Stomach (tissue), 9 donors: Measurements from ENCODE around the gene ZNF827. TPM values are rescaled to one million over a fixed set of nuclear protein-coding genes. Genes with fewer than 3 reads are reported as not detected.
A peak's percentile ranks its signal among the peaks of the same experiment; 100 is the strongest.

Experiments
- DNase-seq, 2 donors: peaks; one replicate each; pipeline versions ENCODE4 v3.0.0 to v3.0.0-alpha.2; 2013 to 2019
- H3K27ac ChIP-seq, 5 donors: fragments of 200-600 bp in 4 of 5; sonication (generic) in 4 of 5; one replicate each; pipeline ENCODE4 v1.5.1; 2013 to 2019; ENCODE audit warnings: mild to moderate bottlenecking in 1 of 5, moderate library complexity in 1 of 5
- H3K27me3 ChIP-seq, 3 donors: fragments of 200-600 bp; sonication (generic); one replicate each; pipeline ENCODE4 v1.5.1; 2017 to 2019; ENCODE audit warnings: mixed run types in 1 of 3
- H3K36me3 ChIP-seq, 4 donors: fragments of 200-600 bp; sonication (generic); 1 replicate in 3 of 4; 2 replicates in 1 of 4; pipeline ENCODE4 v1.5.1; 2016 to 2019
- H3K4me1 ChIP-seq, 4 donors: fragments of 200-600 bp; sonication (generic); one replicate each; pipeline ENCODE4 v1.5.1; 2016 to 2019
- H3K4me3 ChIP-seq, 4 donors: fragments of 200-600 bp; sonication (generic) in 3 of 4; one replicate each; pipeline ENCODE4 v1.5.1; 2016 to 2019; ENCODE audit warnings: mild to moderate bottlenecking in 1 of 4
- H3K9me3 ChIP-seq, 4 donors: fragments of 200-600 bp; sonication (generic); one replicate each; pipeline ENCODE4 v1.5.1; 2016 to 2019
- CTCF ChIP-seq, 7 experiments: fragments of 450-650 bp in 4 of 7; fragments of 200-600 bp in 3 of 7; sonication (generic) in 3 of 7; IDR thresholded peaks; one replicate each; pipeline ENCODE4 v1.5.1; 2016 to 2019; ENCODE audit warnings: antibody characterized with exemption in 7 of 7, control low read depth in 2 of 7, mild to moderate bottlenecking in 1 of 7
- EP300 ChIP-seq: sonication (generic); formaldehyde crosslinking; IDR thresholded peaks from one replicate; pipeline ENCODE4 v1.6.1; 2017; ENCODE audit warnings: antibody characterized with exemption
- POLR2A ChIP-seq, 4 donors: fragments of 450-650 bp; IDR thresholded peaks; one replicate each; pipeline ENCODE4 v1.6.1; 2016; ENCODE audit warnings: antibody characterized with exemption in 4 of 4, control low read depth in 2 of 4, mild to moderate bottlenecking in 1 of 4, moderate library complexity in 1 of 4
- POLR2AphosphoS5 ChIP-seq, 3 donors: sonication (generic); formaldehyde crosslinking; IDR thresholded peaks; one replicate each; pipeline ENCODE4 v1.6.1; 2016; ENCODE audit warnings: antibody characterized with exemption in 3 of 3
- WGBS, 5 donors: extraction: QIAGEN DNeasy Blood & Tissue Kit in 3 of 5; methylation state at CpG; one replicate each; pipeline versions ENCODE4 v1.1.5 to v1.1.7; 2013 to 2018; 5-methylcytosine and 5-hydroxymethylcytosine counted together
- intact Hi-C: fragments of 100-400 bp; cut with DNase I; formaldehyde crosslinking; loops from one replicate; pipeline ENCODE4 v1.15.1; 2023; ENCODE audit warnings: low total_unique reads
- polyA plus RNA-seq, 3 donors: library from polyadenylated mRNA; stranded (reverse); fragments of 200-250 nt; gene quantifications; one replicate each; pipeline ENCODE4 v1.2.3, GENCODE V29; 2013
- total RNA-seq, 5 donors: library from RNA; depleted of rRNA; stranded (reverse); fragments of >200 nt; gene quantifications; one replicate each; pipeline versions ENCODE4 v1.1.0 to v1.2.3, GENCODE V29; 2014 to 2016
- donor health status: healthy with polysubstance abuse.
- donor health status: Bipolar disorder and iron deficiency.
- donor health status: healthy.

The ZNF827 gene
- total and polyA plus RNA-seq, 8 donors: 1.7 to 109 (median 13.5) TPM

GRCh38 chr4:145734576-145735346, 203.9 kb downstream of the ZNF827 start:
- Histone ChIP-seq H3K36me3 (no peaks in the 10 kb centered on the region), H3K4me1 (peaks cover 39 to 64% (median 56%) of the 10 kb centered on the region in 4 donors), H3K27me3 (no peaks in the 10 kb centered on the region), H3K27ac (peak overlapping the region; percentile 59 to 98 (median 93)), H3K9me3 (no peaks in the 10 kb centered on the region), H3K4me3 (peak overlapping the region in 2 of 4 donors; percentile 4 to 5)
- peak; percentile 9 for TF ChIP-seq EP300
- TF ChIP-seq POLR2AphosphoS5 (IDR thresholded peaks at IDR 0.05): peak; percentile 65 to 89 (median 74)
- no peak for TF ChIP-seq CTCF (IDR thresholded peaks at IDR 0.05)
- no peak for TF ChIP-seq POLR2A (IDR thresholded peaks at IDR 0.05)
- peak; percentile 62 to 82 for DNase-seq
- 42 to 53% (median 44%) methylated on average over 14 of the region's 14 CpGs for WGBS, 5 donors
- intact Hi-C loops: no loop called here

GRCh38 chr4:145734031-145734430, 204.6 kb downstream of the ZNF827 start:
- H3K36me3 ChIP-seq: no peaks in the 10 kb centered on the region
- H3K4me1 ChIP-seq: peaks cover 39 to 64% (median 56%) of the 10 kb centered on the region in 4 donors
- TF ChIP-seq POLR2AphosphoS5 (IDR thresholded peaks at IDR 0.05) (no peak), POLR2A (IDR thresholded peaks at IDR 0.05) (no peak), CTCF (IDR thresholded peaks at IDR 0.05) (no peak), EP300 (no peak)
- 52 to 69% (median 59%) methylated on average over 7 of the region's 7 CpGs for WGBS, 5 donors
- H3K9me3 ChIP-seq: no peaks in the 10 kb centered on the region
- peak overlapping the region; percentile 59 to 98 (median 93) for H3K27ac ChIP-seq
- peak in 1 of 2 donors; percentile 29 for DNase-seq
- intact Hi-C loops: no loop called here
- H3K4me3 ChIP-seq: peak overlapping the region in 2 of 4 donors; percentile 4 to 5
- no peaks in the 10 kb centered on the region for H3K27me3 ChIP-seq

GRCh38 chr4:145732895-145733880, 205.4 kb downstream of the ZNF827 start:
- H3K4me1 ChIP-seq: peaks cover 39 to 64% (median 56%) of the 10 kb centered on the region in 4 donors
- no peaks in the 10 kb centered on the region for H3K27me3 ChIP-seq
- no peaks in the 10 kb centered on the region for H3K36me3 ChIP-seq
- intact Hi-C loops: no loop called here
- peak overlapping the region; percentile 93 to 99 (median 96) for H3K27ac ChIP-seq
- DNase-seq: peak; percentile 96 to 99
- no peaks in the 10 kb centered on the region for H3K9me3 ChIP-seq
- peak; percentile 12 for TF ChIP-seq EP300
- no peak for TF ChIP-seq CTCF (IDR thresholded peaks at IDR 0.05)
- peak in 1 of 4 donors; percentile 32 for TF ChIP-seq POLR2A (IDR thresholded peaks at IDR 0.05)
- peak; percentile 82 to 91 (median 84) for TF ChIP-seq POLR2AphosphoS5 (IDR thresholded peaks at IDR 0.05)
- peak overlapping the region; percentile 43 to 66 (median 57) for H3K4me3 ChIP-seq
- whole genome bisulfite sequencing, 5 donors: 1% methylated on average over 51 to 81 of the region's 81 CpGs
